GM21367 (cell line): ENCODE measurements around the gene INPP5A.

Source experiments
- ATAC-seq: cut with Tn5 transposase; IDR thresholded peaks from one replicate; pipeline ENCODE4 v1.9.1; 2021; ENCODE audit not compliant: unreplicated experiment

The INPP5A gene

DNA sequence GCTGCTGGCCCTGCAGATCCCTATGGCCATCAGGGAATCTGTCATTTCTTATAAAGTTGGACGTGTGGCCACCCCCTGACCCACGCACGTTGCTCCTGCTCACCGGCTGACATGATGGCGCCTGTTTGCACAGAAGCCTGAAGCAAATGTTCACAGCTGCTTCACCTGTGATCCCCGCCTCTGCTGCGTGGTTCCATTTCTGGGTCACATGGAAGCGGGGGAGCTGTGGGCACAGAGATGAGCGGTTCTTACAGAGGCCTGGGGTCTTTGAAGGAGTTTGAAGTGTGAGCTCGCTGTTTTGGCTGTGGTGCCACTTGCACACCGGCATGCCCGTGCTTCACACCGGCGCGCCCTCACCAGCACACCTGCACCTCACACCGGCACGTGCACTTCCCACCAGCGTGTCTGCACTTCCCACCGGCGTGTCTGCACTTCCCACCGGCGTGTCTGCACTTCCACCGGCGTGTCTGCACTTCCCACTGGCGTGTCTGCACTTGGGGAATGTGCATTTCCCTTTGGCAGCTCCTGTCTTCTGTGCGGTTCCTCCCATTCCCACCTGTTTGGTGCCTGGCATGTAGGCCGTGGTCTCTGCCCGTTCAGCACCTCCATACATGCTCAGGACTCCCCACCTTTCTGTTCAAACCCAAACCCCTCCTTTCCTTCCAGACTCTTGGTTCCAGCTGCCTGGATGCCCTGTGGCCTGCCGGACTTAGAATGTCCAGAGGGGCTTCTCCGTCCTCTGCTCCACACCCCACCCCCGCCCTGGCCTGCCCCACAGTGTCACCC is 86.7 kb downstream of the INPP5A start:
- no peak for ATAC-seq

DNA sequence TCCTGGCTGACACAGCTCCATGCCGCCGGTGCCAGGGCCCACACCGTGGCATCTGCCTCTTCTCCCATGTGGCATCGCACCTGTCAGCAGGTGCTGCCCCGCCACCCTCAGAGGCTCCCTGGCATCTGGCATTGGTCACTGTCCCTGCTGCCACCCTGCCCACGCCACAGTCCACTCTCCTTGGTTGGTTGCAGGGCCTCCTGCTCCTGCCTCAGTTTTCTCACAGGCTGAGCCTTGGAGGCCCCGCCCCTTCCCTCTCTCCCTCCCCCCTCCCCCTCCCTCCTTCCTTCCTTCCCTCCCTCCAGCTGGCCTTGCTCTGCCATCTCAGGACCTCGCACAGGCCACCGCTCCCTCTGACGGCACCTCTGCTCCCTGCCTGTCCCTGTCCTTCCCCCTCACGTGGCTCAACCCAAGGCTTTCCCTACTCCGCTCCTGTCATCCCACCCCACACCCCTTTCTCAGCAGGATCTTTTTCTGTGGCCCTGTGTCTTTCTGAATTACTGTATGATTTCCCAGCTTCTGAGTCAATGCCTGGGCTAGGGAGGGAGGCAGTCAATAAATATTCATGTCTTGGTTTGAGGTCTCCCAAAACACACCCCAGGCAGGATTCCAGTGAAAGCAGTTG is 87.4 kb downstream of the INPP5A start:
- ATAC-seq: no peak

DNA sequence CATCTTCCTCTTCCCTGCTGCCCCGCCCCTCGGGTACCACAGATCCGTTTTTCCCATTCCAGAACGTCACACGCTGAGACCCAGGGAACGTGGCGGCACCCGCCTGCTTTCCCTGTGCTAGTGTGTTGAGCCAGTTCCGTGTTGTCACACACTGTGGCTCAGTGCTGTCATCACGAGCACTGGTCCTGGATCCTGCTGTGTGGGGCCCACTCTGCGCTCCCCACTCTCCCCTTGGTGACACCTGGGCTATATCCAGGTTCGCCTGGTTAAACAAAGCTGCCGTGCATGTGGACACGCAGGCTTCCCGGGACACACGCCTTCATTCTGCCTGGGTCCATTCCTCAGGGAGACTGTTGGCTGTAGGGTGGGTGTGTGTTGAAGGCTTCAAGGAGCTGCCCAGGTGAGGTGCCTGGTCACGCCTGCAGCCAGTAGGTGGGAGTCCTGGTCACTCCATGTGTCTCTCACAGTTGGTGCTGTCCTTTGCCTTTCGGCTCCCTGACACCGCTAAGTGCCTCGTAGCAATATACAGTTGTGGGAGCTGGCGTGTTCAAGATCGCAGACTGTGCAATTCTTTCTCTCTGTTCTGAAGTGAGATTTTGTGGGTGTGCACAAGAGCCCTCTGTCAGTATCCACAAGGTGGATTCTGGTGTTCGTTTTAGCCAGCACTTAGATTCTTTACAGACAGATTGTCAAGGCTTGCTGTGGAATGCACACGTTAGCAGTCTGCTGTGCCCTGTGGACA is 88.6 kb downstream of the INPP5A start:
- no peak for ATAC-seq

DNA sequence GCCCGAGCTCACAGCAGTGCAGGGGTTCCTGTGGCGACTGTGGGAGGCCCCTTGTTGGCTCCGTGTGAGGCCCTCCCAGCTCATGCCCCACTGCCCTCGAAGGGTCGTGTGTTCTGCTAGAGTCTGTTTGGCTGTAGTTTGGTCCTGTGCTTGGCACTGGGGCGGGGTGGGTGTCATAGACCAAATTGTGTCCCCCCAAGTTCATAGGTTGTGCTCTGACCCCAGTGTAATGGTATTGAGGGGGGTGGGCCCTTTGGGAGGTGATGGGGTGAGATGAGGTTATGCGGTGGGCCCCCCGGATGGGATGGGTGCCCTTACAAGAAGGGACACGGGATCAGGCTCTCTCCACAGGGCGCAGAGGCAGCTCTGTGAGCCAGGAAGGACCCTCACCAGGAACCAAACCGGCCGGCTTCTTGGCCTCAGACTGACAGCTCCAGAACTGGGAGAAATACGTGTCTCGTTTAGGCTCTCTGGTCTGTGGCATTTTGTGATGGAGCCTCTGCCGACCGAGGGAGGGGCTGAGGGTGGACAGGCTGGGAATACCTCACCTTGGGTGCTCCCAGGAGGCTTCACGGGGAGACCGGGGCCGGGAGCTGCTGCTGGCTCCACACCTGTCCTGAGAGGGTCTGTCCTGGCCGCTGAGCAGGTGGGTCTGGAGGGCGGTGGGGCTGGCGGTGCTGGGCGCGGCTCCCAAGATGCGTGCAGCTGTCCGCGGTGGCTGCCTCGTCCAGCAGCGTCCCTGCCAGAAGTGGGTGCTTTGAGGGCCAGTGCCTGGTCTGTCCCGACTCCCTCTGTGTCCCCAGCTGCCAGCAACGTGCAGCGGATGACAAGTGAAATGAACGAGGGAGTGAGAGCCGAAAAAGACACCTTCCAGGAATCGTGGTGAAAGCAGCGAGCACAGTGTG is 89.4 kb downstream of the INPP5A start:
- ATAC-seq: no peak

DNA sequence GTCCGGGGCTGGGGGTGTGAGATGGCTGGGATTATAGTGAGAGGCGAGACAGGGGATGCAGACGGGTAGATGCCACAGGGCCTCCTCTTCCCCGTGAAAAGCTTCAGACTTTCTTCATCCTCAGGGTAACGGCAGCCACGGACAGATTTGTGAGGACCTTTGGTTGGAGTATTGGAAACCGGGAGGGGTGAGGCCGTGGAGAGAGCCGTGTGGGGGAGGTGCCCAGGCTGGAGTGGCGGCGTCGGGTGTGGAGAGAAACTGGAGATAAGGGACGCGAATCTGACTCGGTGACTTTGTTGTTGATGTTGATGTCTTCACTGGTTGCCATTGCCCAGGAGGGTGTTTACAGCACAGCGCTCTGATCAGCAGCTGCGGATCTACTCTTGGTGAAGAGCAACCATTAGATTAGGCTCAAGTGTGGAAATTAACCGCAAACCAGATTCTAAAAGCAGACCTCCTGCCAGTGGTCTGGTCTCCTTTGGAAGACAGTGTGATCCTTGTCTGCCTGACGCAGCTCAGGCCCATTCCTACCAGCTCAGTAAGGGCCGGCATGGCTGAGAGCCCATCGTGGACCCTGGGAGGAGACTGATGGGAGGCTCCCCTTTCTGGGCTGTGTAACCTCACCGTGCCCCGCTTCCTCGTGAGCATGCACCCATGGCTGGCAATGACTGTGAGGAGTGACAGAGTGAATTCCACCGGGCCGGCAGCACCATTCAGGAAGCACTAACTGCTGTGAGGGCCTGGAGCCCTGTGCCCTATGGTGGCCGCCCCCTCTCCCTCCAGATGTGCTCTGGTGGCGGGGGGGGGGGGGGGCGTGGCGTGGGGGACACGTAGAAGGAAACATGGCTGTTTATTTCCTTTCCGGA is 90.3 kb downstream of the INPP5A start:
- no peak for ATAC-seq

DNA sequence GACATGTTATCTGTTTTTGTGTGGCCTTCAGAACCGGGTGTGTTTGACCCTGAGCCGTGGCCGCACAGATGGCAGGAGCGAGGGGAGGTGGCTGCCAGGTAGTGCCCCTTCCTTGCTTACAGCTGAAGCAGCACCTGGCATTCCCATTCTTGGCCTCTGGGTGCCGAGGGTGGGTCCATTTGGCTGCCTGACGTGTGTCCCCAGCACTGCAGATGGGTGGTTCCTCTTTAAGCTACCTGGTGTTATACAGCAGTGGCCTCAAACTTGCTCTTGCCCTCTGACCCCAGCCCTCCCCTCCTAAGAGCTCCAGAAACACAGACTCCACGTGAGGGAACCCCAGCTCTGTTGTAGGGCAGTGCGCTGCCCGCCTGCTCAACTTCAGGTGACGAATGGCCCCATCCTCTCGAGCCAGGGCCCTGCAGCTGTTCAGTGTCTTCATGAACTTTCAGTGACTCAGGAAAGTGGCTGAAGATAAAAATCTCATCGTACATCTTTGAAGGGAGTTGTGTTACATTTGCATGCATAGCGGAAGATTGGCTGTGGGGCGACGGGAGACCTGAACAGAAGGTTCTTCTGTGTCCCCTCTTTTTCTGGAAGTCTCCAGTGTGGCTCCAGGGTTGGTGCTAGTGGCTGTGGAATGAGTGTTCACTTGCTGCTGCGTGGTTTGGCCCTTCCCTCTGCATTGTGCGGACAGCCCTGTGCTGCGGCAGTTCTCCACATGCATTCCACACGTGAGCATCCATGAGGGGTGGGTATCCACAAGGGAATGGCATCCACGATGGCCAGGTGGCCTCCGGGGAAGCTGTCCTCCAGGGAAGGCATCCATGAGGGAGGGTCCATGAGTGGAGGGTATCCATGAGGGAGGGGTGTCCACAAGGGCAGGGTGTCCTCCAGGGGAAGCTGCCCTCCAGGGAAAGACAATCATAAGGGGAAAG is 91.6 kb downstream of the INPP5A start:
- no peak for ATAC-seq

DNA sequence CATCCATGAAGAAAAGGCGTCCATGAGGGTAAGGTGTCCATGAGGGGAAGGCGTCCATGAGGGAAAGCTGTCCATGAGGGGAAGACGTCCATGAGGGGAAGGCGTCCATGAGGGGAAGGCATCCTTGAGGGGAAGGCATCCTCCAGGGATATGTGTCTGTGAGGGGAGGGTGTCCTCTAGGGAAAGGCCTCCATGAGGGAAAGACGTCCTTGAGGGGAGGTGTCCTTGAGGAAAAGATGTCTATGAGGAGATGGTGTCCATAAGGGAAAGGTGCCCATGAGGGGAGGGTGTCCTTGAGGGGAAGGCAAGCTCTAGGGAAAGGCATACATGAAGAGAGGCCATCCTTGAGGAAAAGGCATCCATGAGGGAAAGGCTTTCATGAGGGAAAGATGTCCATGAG is 92.6 kb downstream of the INPP5A start:
- ATAC-seq: no peak

DNA sequence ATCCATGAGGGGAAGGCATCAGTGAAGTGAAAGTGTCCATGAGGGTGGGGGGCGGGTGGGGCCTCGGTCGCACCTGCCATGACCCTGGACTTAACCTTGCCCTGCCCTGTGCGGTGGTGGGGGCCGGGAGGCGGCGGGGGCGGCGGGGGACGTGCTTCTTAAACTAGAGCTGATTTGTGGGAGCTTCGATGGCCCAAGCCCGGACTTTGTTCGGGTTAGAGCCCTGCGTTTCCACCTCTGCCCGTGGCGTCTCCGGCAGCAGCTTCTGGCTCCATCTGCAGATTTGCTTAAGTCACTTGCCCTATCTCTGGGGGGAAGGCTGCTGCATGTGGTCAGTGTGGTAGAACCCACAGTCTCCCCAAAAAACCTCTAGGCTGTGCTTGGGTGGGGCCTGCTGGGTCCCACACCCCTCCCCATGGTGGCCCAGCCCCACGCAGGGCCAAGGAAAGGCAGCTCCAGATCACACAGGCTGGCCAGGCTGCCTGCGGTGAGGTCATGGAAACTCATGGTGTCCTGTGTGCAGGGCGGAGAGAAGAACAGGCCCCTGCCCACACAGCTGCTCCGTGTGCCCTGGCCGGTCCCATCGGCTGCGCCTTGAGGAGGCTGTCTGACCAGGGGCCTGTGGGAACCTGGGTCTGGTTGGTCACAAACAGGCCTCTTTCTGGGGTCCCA is 93.2 kb downstream of the INPP5A start:
- no peak for ATAC-seq

DNA sequence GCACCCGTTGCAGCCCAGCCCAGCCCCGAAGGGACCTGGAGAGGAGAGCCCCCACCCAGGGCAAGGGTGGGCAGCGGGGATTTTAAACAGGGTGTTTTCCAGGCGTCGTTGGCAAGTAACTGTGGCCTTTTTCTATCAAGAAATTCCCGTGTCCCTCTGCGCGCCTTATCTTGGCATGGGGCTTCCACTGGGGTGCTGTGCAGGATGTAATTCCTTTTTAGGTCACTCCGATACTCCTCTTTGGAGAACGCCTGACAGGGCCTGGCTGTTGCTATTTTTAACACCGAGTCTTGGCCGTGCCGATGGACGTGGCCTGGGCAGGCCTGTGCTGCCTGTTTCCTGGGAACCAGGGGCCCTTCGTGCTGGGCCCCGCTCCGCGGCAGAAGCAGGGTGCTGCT is 93.8 kb downstream of the INPP5A start:
- ATAC-seq: no peak

DNA sequence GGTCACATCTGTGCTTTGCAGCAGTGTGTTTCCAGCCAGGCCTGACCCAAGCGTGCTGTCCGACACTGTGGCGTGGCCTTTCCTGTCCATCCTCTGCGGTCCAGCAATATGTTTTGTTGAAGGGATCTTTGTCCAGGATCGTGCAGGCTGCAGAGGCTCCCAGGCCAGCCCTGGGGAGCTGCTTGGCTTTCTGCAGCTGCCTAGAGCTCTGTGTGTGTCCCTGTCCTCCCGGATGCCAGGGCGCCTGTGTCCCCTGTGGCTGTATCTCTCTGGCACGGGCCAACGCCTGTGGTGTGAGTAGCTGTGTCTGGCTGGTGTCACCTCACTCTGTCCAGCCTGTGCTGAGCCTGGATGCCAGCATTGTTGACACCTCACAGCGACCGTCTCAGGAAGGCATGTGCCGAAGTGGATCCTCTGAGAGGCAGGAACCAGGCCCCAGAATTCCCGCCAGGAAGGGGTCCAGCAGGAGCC is 94.5 kb downstream of the INPP5A start:
- ATAC-seq: no peak

DNA sequence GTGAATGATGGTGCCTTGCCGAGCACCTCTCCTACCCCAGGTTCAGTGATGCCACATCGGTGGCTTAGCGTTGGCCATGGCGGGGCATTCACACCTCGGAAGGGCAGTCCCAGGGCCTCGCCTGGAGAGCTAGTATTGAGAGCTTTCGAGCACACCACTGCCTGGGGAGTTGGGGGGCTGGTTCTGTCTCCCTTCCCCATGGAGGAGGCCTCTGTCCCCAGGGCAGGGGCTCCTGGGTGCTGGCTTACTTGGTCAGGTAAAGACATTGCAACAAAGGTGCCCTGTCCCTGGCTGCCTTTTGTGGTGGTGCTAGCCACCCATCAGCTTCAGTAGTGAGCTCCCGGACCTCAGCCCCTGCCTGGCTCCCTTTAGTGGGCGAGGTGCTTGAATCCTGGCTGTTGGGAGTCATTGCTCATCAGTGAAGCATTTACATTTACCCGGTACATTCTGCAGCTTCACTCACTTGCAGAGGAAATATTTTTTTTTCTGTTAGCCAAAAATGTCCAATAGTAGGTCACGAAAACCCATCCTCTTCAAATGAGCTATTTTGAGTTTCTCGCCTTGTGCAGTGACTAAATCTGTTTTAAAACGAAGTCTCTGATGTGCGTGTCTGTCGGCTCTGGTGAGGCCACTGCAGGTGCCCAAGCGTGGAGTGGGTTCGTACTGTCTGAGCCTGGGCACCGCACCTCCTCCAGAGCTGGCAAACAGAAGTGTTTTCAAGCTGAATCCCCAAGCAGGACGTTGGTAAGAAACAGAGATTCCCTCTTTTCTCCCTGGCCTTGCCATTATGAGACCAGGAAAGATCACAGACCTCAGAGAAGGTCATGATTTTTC is 95.5 kb downstream of the INPP5A start:
- no peak for ATAC-seq

DNA sequence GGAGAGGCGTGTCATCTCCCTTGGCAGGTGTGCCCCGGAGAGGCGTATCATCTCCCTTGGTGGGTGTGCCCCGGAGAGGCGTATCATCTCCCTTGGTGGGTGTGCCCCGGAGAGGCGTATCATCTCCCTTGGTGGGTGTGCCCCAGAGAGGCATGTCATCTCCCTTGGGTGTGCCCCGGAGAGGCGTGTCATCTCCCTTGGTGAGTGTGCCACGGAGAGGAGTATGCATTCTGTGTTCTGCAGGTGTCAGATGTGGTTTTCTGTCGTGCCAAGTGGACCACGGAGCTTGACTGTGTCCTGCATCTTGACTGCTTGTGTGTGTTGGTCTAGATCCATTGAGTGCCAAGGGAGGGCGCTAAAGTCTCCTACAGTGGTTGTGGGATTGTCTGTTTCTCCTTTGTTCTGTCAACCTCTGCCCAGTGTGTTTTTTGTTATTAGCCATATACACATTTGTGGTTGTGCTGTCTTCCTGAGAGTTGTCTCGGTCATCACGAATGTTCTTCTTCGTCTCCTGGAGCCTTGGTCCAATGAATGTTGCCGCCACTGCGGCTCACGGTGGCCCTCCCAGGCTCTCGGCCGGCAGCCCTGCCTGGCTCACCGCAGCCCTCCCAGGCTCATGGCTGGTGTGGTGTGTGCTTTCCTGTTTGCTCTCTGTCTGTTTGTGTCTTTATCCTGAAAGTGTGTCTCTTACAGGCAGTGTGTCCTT is 96.8 kb downstream of the INPP5A start:
- no peak for ATAC-seq

DNA sequence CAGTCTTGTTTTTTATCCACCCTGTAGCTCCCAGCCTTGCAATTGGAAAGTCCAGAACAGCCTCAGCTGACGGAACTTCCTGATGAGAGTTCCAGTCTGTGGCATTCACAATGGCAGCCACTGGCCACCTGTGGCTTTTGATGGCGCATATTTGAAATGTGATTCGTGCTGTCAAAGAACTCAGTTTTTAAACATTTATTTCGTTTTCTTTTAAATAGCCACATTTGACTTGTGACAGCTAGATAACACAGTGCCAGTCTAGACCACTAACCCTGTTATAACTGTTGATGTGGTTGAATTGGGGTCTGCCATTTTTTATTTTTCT is 97.3 kb downstream of the INPP5A start:
- no peak for ATAC-seq

DNA sequence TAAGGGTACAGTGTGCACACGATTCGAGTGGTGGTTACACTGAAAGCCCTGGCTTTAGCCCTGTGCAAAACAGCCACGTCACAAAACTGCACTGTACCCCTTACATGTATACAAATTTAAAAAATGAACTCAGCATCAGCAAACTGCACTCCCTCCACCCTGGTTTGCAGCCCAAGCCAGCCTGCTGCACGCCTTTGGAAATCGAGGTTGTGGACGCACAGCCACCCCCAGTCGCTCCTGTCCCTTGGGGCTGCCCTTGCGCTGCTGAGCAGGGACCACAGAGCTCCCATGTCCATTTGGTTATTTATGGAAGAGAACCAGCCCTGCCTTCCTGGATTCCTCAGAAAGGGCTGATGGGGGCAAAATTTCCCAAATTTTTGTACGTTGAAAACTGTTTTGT is 98.8 kb downstream of the INPP5A start:
- ATAC-seq: no peak

DNA sequence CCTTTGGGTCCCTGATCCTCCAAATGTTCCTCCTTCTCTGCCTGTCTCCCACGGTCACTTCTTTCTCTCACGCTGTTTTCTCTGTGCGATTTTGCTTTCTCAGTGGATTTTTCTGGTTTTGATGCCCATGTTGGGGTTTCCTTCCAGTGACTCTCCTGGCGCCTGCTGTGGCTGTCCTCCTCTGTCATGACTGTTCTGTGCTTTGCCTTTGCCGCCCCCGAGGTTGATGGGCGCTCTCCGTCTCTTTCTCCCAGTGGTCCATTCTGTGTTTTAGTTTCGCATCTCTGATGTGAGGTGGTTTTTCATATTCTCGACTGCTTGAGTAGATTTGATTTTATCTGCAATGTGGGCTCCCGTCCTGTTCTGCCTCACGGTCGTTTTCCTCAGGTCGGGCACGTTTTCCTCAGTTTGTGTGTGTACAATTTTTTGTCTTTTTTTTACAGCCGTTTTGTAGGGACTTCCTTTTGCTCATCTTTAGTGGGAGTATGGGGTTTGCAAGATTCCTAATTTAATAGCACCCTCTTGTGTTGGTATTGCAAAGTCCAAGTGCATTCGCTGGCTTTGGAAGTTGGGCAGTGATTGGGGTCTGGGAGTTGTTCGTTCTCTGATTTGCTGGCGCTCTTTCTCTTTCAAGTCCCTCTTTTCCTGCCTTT is 100.0 kb downstream of the INPP5A start:
- ATAC-seq: no peak

DNA sequence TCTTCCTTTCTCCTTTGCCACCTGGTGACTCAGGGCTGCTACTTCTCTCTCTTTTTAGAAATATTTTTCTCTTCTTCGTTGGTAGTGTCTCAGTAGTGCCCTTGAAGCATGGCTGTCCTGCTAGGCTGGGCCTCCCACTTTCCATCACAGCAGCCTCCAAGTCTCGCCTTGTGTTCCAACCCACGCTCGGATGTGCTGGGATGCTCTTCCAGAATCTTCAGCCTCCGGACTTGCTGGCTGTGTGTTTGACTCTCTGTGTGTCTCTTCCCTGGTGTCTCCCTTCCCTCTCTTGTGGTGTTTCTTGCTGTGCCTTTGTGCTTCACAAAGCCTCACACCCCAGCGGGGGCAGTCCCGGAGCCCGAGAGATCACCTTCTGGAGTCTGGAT is 100.5 kb downstream of the INPP5A start:
- ATAC-seq: no peak

DNA sequence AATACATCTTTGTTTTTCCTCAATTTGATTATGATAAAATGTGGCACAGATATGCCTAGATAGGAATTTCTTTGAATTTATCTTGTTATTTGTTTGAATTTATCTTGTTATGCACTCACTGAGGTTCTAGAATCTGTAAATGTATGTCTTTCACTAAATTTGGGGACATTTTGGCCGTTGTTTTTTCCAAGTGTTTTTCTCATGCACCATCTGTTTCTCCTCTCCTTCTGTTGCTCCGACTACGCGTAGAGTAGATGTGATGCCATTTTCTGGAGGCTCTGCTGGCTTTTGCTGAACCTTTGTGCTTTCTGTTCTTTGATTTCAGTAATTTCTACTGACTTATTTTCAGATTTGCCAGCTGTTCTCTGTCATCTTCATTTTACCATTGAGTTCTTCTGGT is 101.9 kb downstream of the INPP5A start:
- no peak for ATAC-seq
